HEK293 (cell line): ENCODE results near the gene MYOF.

Experiments
- CTCF ChIA-PET: fragments of 350-600 bp; formaldehyde crosslinking; extraction: SDS; loops from one replicate; lab custom pipeline; 2021; ENCODE audit warnings: antibody characterized with exemption; lab: Yijun Ruan, JAX
- POLR2A ChIA-PET: fragments of 300-600 bp; formaldehyde crosslinking; extraction: SDS; loops from one replicate; lab custom pipeline; 2020; ENCODE audit warnings: antibody characterized with exemption, inconsistent platforms; lab: Yijun Ruan, JAX
- H3K27ac ChIP-seq: fragments of 200-500 bp; sonication (Bioruptor generic); 2 replicates; pipeline ENCODE4 v1.5.1; 2014; ENCODE audit warnings: low read depth, low read length, control low read depth, inconsistent platforms; ENCODE audit errors: extremely low read depth
- H3K36me3 ChIP-seq, 2 experiments: fragments of 200-500 bp in 1 of 2; sonication (Bioruptor generic) in 1 of 2; 1 replicate in 1 of 2; 2 replicates in 1 of 2; pipeline ENCODE4 v1.5.1; 2014 to 2017; ENCODE audit warnings: inconsistent platforms in 2 of 2, low read length in 2 of 2; ENCODE audit not compliant: control insufficient read depth in 2 of 2, insufficient read depth in 1 of 2
- H3K4me1 ChIP-seq: fragments of 200-500 bp; sonication (Bioruptor generic); 2 replicates; pipeline ENCODE4 v1.5.1; 2014; ENCODE audit warnings: mild to moderate bottlenecking, low read length, inconsistent platforms; ENCODE audit not compliant: control insufficient read depth, insufficient read depth
- H3K4me3 ChIP-seq: 2 replicates; pipeline ENCODE4 v1.5.1; 2011; ENCODE audit warnings: low read depth, mild to moderate bottlenecking, control low read depth, low read length, moderate library complexity
- H3K9me3 ChIP-seq: fragments of 200-500 bp; sonication (Bioruptor generic); 2 replicates; pipeline ENCODE4 v1.5.1; 2014; ENCODE audit warnings: low read depth, low read length, inconsistent platforms; ENCODE audit not compliant: control insufficient read depth, insufficient read depth
- GLI2 ChIP-seq: fragments of 450-650 bp; formaldehyde crosslinking; IDR thresholded peaks from 2 replicates; pipeline ENCODE4; 2017; ENCODE audit warnings: missing biosample characterization, missing genetic modification characterization, low read depth, borderline replicate concordance
- KLF9 ChIP-seq: fragments of 450-650 bp; formaldehyde crosslinking; IDR thresholded peaks from 2 replicates; pipeline ENCODE4 v1.5.1; 2016; ENCODE audit warnings: missing biosample characterization, missing genetic modification characterization, low read depth
- MYNN ChIP-seq: fragments of 450-650 bp; formaldehyde crosslinking; IDR thresholded peaks from 2 replicates; pipeline ENCODE4 v1.5.1; 2016; ENCODE audit warnings: missing biosample characterization, missing genetic modification characterization, borderline replicate concordance
- PRDM1 ChIP-seq: fragments of 450-650 bp; formaldehyde crosslinking; IDR thresholded peaks from 2 replicates; pipeline ENCODE4; 2016; ENCODE audit warnings: missing biosample characterization, missing genetic modification characterization
- ZFHX2 ChIP-seq: fragments of 450-650 bp; formaldehyde crosslinking; conservative IDR thresholded peaks from 2 replicates; pipeline ENCODE4 v1.5.1; 2016; ENCODE audit warnings: missing biosample characterization, missing genetic modification characterization
- ZFP41 ChIP-seq: fragments of 450-650 bp; formaldehyde crosslinking; IDR thresholded peaks from 2 replicates; pipeline ENCODE4 v1.5.1; 2016; ENCODE audit warnings: missing biosample characterization, missing genetic modification characterization, borderline replicate concordance
- ZIC2 ChIP-seq: fragments of 450-650 bp; formaldehyde crosslinking; IDR thresholded peaks from 2 replicates; pipeline ENCODE4 v1.5.1; 2016; ENCODE audit warnings: missing biosample characterization, missing genetic modification characterization
- ZNF140 ChIP-seq: fragments of 450-650 bp; formaldehyde crosslinking; IDR thresholded peaks from 2 replicates; pipeline ENCODE4 v1.5.1; 2016; ENCODE audit warnings: missing biosample characterization, missing genetic modification characterization
- ZNF16 ChIP-seq: fragments of 450-650 bp; formaldehyde crosslinking; IDR thresholded peaks from 2 replicates; pipeline ENCODE4 v1.5.1; 2016; ENCODE audit warnings: low read depth, missing biosample characterization, missing genetic modification characterization
- ZNF223 ChIP-seq: fragments of 450-650 bp; formaldehyde crosslinking; IDR thresholded peaks from 2 replicates; pipeline ENCODE4 v1.5.1; 2016; ENCODE audit warnings: missing biosample characterization, missing genetic modification characterization
- ZNF239 ChIP-seq: fragments of 450-650 bp; formaldehyde crosslinking; IDR thresholded peaks from 2 replicates; pipeline ENCODE4 v1.5.1; 2016; ENCODE audit warnings: missing biosample characterization, missing genetic modification characterization
- ZNF266 ChIP-seq: fragments of 450-650 bp; formaldehyde crosslinking; IDR thresholded peaks from 2 replicates; pipeline ENCODE4 v1.5.1; 2016; ENCODE audit warnings: missing biosample characterization, missing genetic modification characterization, low read depth
- ZNF48 ChIP-seq: fragments of 450-650 bp; formaldehyde crosslinking; IDR thresholded peaks from 2 replicates; pipeline ENCODE4 v1.5.1; 2016; ENCODE audit warnings: missing biosample characterization, missing genetic modification characterization
- ZNF548 ChIP-seq: fragments of 450-650 bp; formaldehyde crosslinking; IDR thresholded peaks from 2 replicates; pipeline ENCODE4 v1.5.1; 2016; ENCODE audit warnings: missing biosample characterization, missing genetic modification characterization
- ZNF621 ChIP-seq: fragments of 450-650 bp; formaldehyde crosslinking; IDR thresholded peaks from 2 replicates; pipeline ENCODE4 v1.5.1; 2017; ENCODE audit warnings: missing biosample characterization, missing genetic modification characterization
- ZNF785 ChIP-seq: fragments of 450-650 bp; formaldehyde crosslinking; IDR thresholded peaks from 2 replicates; pipeline ENCODE4 v1.5.1; 2016; ENCODE audit warnings: missing biosample characterization, missing genetic modification characterization
- TF ChIP-seq, protein P1 (sequence below): fragments of 450-650 bp; IDR thresholded peaks from 2 replicates; pipeline ENCODE4 v1.5.1; 2018; ENCODE audit warnings: missing biosample characterization, mild to moderate bottlenecking, missing genetic modification characterization
- TF ChIP-seq, protein P2 (sequence below): fragments of 450-650 bp; formaldehyde crosslinking; IDR thresholded peaks from 2 replicates; pipeline ENCODE4 v1.5.1; 2017; ENCODE audit warnings: missing biosample characterization, missing genetic modification characterization
- TF ChIP-seq, protein P3 (sequence below): fragments of 450-650 bp; formaldehyde crosslinking; IDR thresholded peaks from 2 replicates; pipeline ENCODE4 v1.5.1; 2016; ENCODE audit warnings: missing biosample characterization, missing genetic modification characterization

The MYOF gene

DNA sequence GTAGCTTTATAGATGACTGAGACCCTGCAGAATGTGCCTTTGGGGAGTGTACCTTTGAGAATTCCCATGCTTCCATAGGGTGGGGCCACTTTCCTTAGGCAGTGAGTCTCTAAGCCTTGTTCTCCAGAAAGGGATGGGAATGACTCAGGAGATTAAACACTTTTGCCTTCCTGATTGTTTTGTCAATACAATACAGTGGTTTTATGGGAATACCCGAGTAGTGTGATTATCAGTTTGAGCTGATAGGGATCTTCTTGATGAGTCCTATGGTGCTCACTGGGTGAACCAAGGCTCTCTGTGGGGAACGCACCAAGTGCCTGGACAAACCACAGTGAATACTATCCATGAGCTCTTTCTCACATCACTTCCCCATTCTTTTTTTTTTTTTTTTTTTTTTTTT, 6.3 kb downstream of the MYOF start:
- TF ChIP-seq PRDM1 (tag by site-specific recombination) (peak; percentile 34; the same call in 1 of the 2 replicates), ZNF239 (tag by site-specific recombination) (no peak), ZIC2 (tag by site-specific recombination) (0 out of 2 replicates have a peak, but pooled peaks have one; percentile 9), ZNF785 (no peak)
- ChIA-PET POLR2A (interaction anchor here (0.6 to 1.1 kb wide), 4 partner anchors 17 to 34 kb away, joined by 4 to 7 read pairs (median 4); no protein-coding TSS in a partner anchor), CTCF (interaction anchor here (0.5 to 7.8 kb wide), 7 partner anchors 23 to 103 kb away, joined by 3 to 67 read pairs (median 3); no protein-coding TSS in a partner anchor)
- H3K4me1 ChIP-seq: no peaks in the 10 kb centered on the region
- no peak overlapping the region for H3K4me3 ChIP-seq
- H3K36me3 ChIP-seq: no peaks in the 10 kb centered on the region
- no peaks in the 10 kb centered on the region for H3K9me3 ChIP-seq
- no peak overlapping the region for H3K27ac ChIP-seq

DNA sequence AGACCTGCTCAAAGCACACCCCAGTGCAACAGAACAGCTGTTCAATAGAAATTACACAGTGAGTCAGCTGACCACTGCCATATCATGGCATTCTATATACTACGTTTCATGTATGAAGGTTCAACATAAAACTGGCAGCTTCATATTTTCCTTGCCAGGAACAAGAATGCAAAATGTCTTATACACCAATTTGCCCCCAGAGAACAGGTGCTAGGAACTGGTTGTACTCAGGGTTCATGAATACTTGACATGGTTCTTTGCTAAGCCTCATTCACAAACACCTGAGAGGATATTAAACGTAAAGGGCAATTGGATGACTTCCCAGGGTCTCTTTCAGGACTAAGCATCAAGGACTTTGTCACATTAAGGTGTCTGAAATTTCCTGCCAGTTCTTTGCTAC, 6.9 kb downstream of the MYOF start:
- H3K4me3 ChIP-seq: no peak overlapping the region
- TF ChIP-seq, protein P1, sequence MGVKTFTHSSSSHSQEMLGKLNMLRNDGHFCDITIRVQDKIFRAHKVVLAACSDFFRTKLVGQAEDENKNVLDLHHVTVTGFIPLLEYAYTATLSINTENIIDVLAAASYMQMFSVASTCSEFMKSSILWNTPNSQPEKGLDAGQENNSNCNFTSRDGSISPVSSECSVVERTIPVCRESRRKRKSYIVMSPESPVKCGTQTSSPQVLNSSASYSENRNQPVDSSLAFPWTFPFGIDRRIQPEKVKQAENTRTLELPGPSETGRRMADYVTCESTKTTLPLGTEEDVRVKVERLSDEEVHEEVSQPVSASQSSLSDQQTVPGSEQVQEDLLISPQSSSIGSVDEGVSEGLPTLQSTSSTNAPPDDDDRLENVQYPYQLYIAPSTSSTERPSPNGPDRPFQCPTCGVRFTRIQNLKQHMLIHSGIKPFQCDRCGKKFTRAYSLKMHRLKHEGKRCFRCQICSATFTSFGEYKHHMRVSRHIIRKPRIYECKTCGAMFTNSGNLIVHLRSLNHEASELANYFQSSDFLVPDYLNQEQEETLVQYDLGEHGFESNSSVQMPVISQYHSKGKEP (tag by site-specific recombination): no peak
- no peak for TF ChIP-seq ZNF266 (tag by site-specific recombination)
- TF ChIP-seq MYNN (tag by site-specific recombination): no peak
- no peak for TF ChIP-seq GLI2
- TF ChIP-seq, protein P2, sequence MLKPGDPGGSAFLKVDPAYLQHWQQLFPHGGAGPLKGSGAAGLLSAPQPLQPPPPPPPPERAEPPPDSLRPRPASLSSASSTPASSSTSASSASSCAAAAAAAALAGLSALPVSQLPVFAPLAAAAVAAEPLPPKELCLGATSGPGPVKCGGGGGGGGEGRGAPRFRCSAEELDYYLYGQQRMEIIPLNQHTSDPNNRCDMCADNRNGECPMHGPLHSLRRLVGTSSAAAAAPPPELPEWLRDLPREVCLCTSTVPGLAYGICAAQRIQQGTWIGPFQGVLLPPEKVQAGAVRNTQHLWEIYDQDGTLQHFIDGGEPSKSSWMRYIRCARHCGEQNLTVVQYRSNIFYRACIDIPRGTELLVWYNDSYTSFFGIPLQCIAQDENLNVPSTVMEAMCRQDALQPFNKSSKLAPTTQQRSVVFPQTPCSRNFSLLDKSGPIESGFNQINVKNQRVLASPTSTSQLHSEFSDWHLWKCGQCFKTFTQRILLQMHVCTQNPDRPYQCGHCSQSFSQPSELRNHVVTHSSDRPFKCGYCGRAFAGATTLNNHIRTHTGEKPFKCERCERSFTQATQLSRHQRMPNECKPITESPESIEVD (tag by site-specific recombination): no peak
- no peak for TF ChIP-seq ZNF223 (tag by site-specific recombination)
- no peak for TF ChIP-seq ZFHX2 (tag by site-specific recombination)
- no peak for TF ChIP-seq ZNF140 (tag by site-specific recombination)
- no peak for TF ChIP-seq ZNF621 (tag by site-specific recombination)
- TF ChIP-seq, protein P3, sequence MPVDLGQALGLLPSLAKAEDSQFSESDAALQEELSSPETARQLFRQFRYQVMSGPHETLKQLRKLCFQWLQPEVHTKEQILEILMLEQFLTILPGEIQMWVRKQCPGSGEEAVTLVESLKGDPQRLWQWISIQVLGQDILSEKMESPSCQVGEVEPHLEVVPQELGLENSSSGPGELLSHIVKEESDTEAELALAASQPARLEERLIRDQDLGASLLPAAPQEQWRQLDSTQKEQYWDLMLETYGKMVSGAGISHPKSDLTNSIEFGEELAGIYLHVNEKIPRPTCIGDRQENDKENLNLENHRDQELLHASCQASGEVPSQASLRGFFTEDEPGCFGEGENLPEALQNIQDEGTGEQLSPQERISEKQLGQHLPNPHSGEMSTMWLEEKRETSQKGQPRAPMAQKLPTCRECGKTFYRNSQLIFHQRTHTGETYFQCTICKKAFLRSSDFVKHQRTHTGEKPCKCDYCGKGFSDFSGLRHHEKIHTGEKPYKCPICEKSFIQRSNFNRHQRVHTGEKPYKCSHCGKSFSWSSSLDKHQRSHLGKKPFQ (tag by site-specific recombination): no peak
- no peak for TF ChIP-seq ZFP41 (tag by site-specific recombination)
- TF ChIP-seq ZNF16 (tag by site-specific recombination): no peak
- no peak for TF ChIP-seq KLF9 (tag by site-specific recombination)
- no peak for TF ChIP-seq ZNF48 (tag by site-specific recombination)
- TF ChIP-seq ZNF548: no peak
- H3K9me3 ChIP-seq: no peaks in the 10 kb centered on the region
- ChIA-PET CTCF (interaction anchor here (0.5 to 7.8 kb wide), 3 partner anchors 12 to 98 kb away, joined by 3 to 67 read pairs (median 3); no protein-coding TSS in a partner anchor), POLR2A (interaction anchor here (0.6 to 1.1 kb wide), 2 partner anchors 17 to 21 kb away, joined by 4 to 5 read pairs; no protein-coding TSS in a partner anchor)
- no peak overlapping the region for H3K27ac ChIP-seq
- H3K36me3 ChIP-seq: no peaks in the 10 kb centered on the region
- no peaks in the 10 kb centered on the region for H3K4me1 ChIP-seq
